ENCODE data around the gene COX19. TPM values are rescaled to one million over a fixed set of nuclear protein-coding genes. Genes with fewer than 3 reads are reported as not detected.
A peak's percentile ranks its signal among the peaks of the same experiment; 100 is the strongest.

COX19 gene
- polyA plus RNA-seq, 1 donor (not counting 4 experiments of a cell fraction or from before 2014, with no cell fraction given) = 6.2 TPM

DNA sequence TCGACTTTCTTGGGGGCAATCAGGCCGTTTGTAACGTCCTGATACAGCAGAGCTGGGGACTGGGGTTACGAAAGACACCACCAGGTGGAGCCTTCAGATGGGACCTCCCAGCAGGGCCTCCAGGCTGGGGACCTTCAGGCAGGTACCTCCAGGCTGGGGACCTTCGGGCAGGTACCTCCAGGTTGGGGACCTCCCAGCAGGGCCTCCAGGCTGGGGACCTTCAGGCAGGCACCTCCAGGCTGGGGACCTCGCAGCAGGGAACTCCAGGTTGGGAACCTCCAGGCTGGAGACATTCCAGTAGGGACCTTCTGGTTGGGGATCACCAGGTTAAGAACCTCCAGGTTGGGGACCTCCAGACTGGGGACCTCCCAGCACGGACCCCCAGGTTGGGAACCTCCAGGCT lies 45.5 kb upstream of the COX19 start:
- H3K9me3 ChIP-seq (ENCODE audit: control insufficient read depth, low read depth, low read length) = no peaks in the 10 kb centered on the region
- no peak for TF ChIP-seq EZH2 (IDR thresholded peaks at IDR 0.05; ENCODE audit: low read length)
- TF ChIP-seq, protein P1, sequence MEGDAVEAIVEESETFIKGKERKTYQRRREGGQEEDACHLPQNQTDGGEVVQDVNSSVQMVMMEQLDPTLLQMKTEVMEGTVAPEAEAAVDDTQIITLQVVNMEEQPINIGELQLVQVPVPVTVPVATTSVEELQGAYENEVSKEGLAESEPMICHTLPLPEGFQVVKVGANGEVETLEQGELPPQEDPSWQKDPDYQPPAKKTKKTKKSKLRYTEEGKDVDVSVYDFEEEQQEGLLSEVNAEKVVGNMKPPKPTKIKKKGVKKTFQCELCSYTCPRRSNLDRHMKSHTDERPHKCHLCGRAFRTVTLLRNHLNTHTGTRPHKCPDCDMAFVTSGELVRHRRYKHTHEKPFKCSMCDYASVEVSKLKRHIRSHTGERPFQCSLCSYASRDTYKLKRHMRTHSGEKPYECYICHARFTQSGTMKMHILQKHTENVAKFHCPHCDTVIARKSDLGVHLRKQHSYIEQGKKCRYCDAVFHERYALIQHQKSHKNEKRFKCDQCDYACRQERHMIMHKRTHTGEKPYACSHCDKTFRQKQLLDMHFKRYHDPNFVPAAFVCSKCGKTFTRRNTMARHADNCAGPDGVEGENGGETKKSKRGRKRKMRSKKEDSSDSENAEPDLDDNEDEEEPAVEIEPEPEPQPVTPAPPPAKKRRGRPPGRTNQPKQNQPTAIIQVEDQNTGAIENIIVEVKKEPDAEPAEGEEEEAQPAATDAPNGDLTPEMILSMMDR (optimal IDR thresholded peaks at IDR 0.05 in 1 of 3, IDR thresholded peaks at IDR 0.05 in 1 of 3, conservative IDR thresholded peaks at IDR 0.05 in 1 of 3; ENCODE audit: extremely low read depth in 1 of 3, insufficient read depth in 2 of 3, low read length in 3 of 3) = peak in 1 of 3 experiments; percentile 14
- dilution Hi-C loops (cut with MboI; ENCODE audit: extremely low pct_ligation_motif_present, low sequenced_read_pairs) = no loop called here

DNA sequence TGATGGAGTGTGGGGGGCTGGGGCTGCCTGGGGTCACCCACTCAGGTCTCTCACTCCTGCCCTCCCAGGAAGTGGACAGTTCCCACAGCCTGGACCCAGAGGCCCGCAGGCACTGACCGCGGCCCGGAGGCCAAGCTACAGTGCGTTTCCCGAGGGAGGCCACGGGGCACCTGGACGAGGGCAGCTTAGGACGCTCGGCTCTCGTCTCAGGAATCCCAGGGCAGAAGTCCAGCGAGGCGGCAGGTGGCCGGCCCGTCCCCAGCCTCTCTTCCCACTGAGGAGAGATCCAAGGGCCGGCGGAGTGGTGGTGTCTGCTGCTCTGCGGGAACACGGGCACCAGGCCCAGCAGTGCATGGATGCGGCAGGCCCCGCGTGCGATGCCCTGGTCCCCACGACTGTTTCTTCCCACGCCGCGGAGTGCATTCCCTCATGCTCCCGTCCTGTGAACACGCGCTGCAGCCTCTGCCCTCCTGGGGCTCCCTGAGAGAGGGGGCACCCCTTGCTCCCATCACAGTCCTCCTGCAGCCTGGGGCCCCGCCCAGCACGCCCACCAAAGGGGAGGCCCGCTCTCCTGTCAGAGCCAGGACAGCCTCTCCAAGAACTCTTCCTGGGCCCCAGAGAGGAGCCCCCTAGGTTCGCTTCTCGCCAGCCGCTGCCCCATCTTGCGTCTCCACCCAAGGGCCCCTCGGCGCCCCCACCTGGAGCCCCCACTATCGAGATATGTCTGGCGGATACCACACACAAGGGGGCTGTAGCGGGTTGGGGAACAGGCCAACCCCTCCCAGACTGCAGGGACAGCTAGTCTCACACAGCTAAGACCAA lies 44.7 kb upstream of the COX19 start:
- Histone ChIP-seq H3K36me3 (ENCODE audit: control insufficient read depth in 2 of 2, extremely low read depth in 1 of 2, insufficient read depth in 2 of 2, low read length in 2 of 2) (peaks cover 2 to 8% of the 10 kb centered on the region in 2 experiments), H4K20me1 (ENCODE audit: control insufficient read depth, extremely low read depth, insufficient read depth, low read length) (peaks cover 13% of the 10 kb centered on the region), H3K4me3 (ENCODE audit: control insufficient read depth in 2 of 3, extremely low read depth in 1 of 3, insufficient read depth in 2 of 3, low read depth in 1 of 3, low read length in 3 of 3) (no peak overlapping the region), H2AFZ (ENCODE audit: control insufficient read depth, low read length) (no peak overlapping the region), H3K27ac (ENCODE audit: control insufficient read depth, insufficient read depth, low read length) (no peak overlapping the region), H3K9me3 (ENCODE audit: control insufficient read depth, low read depth, low read length) (no peaks in the 10 kb centered on the region), H3K4me2 (ENCODE audit: control insufficient read depth, extremely low read depth, insufficient read depth, low read depth, low read length) (no peak overlapping the region), H3K27me3 (ENCODE audit: control insufficient read depth, extremely low read depth, insufficient read depth, low read length) (no peaks in the 10 kb centered on the region), H3K9ac (ENCODE audit: control insufficient read depth, extremely low read depth, insufficient read depth, low read length) (no peak overlapping the region), H3K79me2 (ENCODE audit: control insufficient read depth, insufficient read depth, low read length) (peaks cover 35% of the 10 kb centered on the region), H3K9me1 (ENCODE audit: control insufficient read depth, extremely low read depth, insufficient read depth, low read length) (no peaks in the 10 kb centered on the region), H3K4me1 (ENCODE audit: control insufficient read depth, extremely low read depth, insufficient read depth, low read length) (no peaks in the 10 kb centered on the region)
- DNase-seq (ENCODE audit: low read depth, low spot score) (no peak), FAIRE-seq (no peak)
- TF ChIP-seq EZH2 (IDR thresholded peaks at IDR 0.05; ENCODE audit: low read length) = no peak
- TF ChIP-seq, protein P1 (optimal IDR thresholded peaks at IDR 0.05 in 1 of 3, IDR thresholded peaks at IDR 0.05 in 1 of 3, conservative IDR thresholded peaks at IDR 0.05 in 1 of 3; ENCODE audit: extremely low read depth in 1 of 3, insufficient read depth in 2 of 3, low read length in 3 of 3) = no peak
- dilution Hi-C loops (cut with MboI; ENCODE audit: extremely low pct_ligation_motif_present, low sequenced_read_pairs) = no loop called here

More for the DNA sequence above, 45.5 kb upstream of the COX19 start:
- FAIRE-seq = no peak
- Histone ChIP-seq H3K4me3 (ENCODE audit: control insufficient read depth in 2 of 3, extremely low read depth in 1 of 3, insufficient read depth in 2 of 3, low read depth in 1 of 3, low read length in 3 of 3) (no peak overlapping the region), H3K9ac (ENCODE audit: control insufficient read depth, extremely low read depth, insufficient read depth, low read length) (no peak overlapping the region), H3K27ac (ENCODE audit: control insufficient read depth, insufficient read depth, low read length) (no peak overlapping the region), H3K27me3 (ENCODE audit: control insufficient read depth, extremely low read depth, insufficient read depth, low read length) (no peaks in the 10 kb centered on the region), H3K79me2 (ENCODE audit: control insufficient read depth, insufficient read depth, low read length) (peaks cover 43% of the 10 kb centered on the region), H3K4me1 (ENCODE audit: control insufficient read depth, extremely low read depth, insufficient read depth, low read length) (no peaks in the 10 kb centered on the region), H4K20me1 (ENCODE audit: control insufficient read depth, extremely low read depth, insufficient read depth, low read length) (peaks cover 13% of the 10 kb centered on the region), H2AFZ (ENCODE audit: control insufficient read depth, low read length) (no peak overlapping the region), H3K9me1 (ENCODE audit: control insufficient read depth, extremely low read depth, insufficient read depth, low read length) (no peaks in the 10 kb centered on the region), H3K36me3 (ENCODE audit: control insufficient read depth in 2 of 2, extremely low read depth in 1 of 2, insufficient read depth in 2 of 2, low read length in 2 of 2) (peaks cover 2 to 12% of the 10 kb centered on the region in 2 experiments), H3K4me2 (ENCODE audit: control insufficient read depth, extremely low read depth, insufficient read depth, low read depth, low read length) (no peak overlapping the region)
- no peak for DNase-seq (ENCODE audit: low read depth, low spot score)

Measured in keratinocyte (primary cell).